Upper lobe of left lung (tissue), 4 donors: ENCODE data around the gene IGSF10.

Experiments used
- EP300 ChIP-seq, 4 donors: sonication (generic); formaldehyde crosslinking; IDR thresholded peaks; one replicate each; pipeline ENCODE4 v1.5.1; 2017; ENCODE audit warnings: antibody characterized with exemption in 4 of 4, control low read depth in 2 of 4
- POLR2A ChIP-seq, 4 donors: fragments of 450-650 bp; IDR thresholded peaks; one replicate each; pipeline ENCODE4 v1.5.1; 2016 to 2017; ENCODE audit warnings: antibody characterized with exemption in 4 of 4, mild to moderate bottlenecking in 2 of 4
- POLR2AphosphoS5 ChIP-seq, 2 donors: sonication (generic); formaldehyde crosslinking; IDR thresholded peaks; one replicate each; pipeline ENCODE4 v1.5.1; 2017; ENCODE audit warnings: antibody characterized with exemption in 2 of 2
- TF ChIP-seq, protein P1 (sequence below), 6 experiments: fragments of 450-650 bp in 4 of 6; fragments of 200-600 bp in 2 of 6; sonication (generic) in 2 of 6; IDR thresholded peaks; one replicate each; pipeline ENCODE4 v1.5.1; 2016 to 2019; ENCODE audit warnings: antibody characterized with exemption in 6 of 6

DNA sequence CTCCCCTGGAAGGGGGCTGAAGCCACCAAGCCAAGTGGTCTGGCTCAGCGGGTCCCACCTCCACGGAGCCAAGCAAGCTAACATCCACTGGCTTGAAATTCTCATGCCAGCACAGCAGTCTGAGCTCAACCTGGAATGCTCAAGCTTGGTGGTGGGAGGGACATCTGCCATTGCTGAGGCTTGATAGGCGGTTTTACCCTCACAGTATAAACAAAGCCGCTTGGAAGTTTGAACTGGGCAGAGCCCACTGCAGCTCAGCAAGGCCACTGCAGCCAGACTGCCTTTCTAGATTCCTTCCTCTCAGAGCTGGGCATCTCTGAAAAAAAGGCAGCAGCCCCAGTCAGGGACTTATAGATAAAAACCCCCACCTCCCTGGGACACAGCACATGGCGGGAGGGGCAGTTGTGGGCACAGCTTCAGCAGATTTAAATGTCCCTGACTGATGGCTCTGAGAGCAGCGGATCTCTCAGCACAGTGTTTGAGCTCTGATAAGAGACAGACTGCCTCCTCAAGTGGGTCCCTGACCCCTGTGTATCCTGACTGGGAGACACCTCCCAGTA is 23.2 kb upstream of the IGSF10 start:
- no peak for TF ChIP-seq POLR2A (IDR thresholded peaks at IDR 0.05)
- TF ChIP-seq POLR2AphosphoS5 (IDR thresholded peaks at IDR 0.05), result no peak
- TF ChIP-seq, protein P1, sequence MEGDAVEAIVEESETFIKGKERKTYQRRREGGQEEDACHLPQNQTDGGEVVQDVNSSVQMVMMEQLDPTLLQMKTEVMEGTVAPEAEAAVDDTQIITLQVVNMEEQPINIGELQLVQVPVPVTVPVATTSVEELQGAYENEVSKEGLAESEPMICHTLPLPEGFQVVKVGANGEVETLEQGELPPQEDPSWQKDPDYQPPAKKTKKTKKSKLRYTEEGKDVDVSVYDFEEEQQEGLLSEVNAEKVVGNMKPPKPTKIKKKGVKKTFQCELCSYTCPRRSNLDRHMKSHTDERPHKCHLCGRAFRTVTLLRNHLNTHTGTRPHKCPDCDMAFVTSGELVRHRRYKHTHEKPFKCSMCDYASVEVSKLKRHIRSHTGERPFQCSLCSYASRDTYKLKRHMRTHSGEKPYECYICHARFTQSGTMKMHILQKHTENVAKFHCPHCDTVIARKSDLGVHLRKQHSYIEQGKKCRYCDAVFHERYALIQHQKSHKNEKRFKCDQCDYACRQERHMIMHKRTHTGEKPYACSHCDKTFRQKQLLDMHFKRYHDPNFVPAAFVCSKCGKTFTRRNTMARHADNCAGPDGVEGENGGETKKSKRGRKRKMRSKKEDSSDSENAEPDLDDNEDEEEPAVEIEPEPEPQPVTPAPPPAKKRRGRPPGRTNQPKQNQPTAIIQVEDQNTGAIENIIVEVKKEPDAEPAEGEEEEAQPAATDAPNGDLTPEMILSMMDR (IDR thresholded peaks at IDR 0.05), result no peak
- TF ChIP-seq EP300 (IDR thresholded peaks at IDR 0.05), result no peak
